GM23338 (cell line): ENCODE results near the gene TPX2. TPM values are rescaled to one million over a fixed set of nuclear protein-coding genes. Genes with fewer than 3 reads are reported as not detected.

Experiments
- ATAC-seq: fragments of 200-7000 bp; cut with Tn5 transposase; 3 replicates; pipeline ENCODE4 v1.9.1; 2020
- DNase-seq: peaks from one replicate; pipeline ENCODE4 v3.0.0-alpha.2; 2015; ENCODE audit warnings: low spot score
- H2AFZ ChIP-seq: fragments of 200-600 bp; sonication (generic); 2 replicates; pipeline ENCODE4 v1.8.0; 2016; ENCODE audit warnings: antibody characterized with exemption, mild to moderate bottlenecking, moderate library complexity
- H3F3A ChIP-seq: fragments of 200-600 bp; sonication (generic); replicated peaks from 2 replicates; pipeline ENCODE4 v1.8.0; 2017; ENCODE audit warnings: antibody characterized with exemption, mixed run types, low read depth
- H3K27ac ChIP-seq: fragments of 200-600 bp; sonication (generic); 2 replicates; pipeline ENCODE4 v1.6.1; 2016; ENCODE audit warnings: low read depth
- H3K27me3 ChIP-seq: fragments of 200-600 bp; sonication (generic); 2 replicates; pipeline ENCODE4 v1.8.0; 2016; ENCODE audit warnings: mild to moderate bottlenecking, mixed run types, moderate library complexity; ENCODE audit not compliant: insufficient read depth
- H3K36me3 ChIP-seq: fragments of 200-600 bp; sonication (generic); 2 replicates; pipeline ENCODE4 v1.8.0; 2016; ENCODE audit warnings: mild to moderate bottlenecking; ENCODE audit not compliant: insufficient read depth
- H3K4me1 ChIP-seq: fragments of 200-600 bp; sonication (generic); 2 replicates; pipeline ENCODE4 v1.8.0; 2016; ENCODE audit warnings: mild to moderate bottlenecking, moderate library complexity; ENCODE audit not compliant: insufficient read depth
- H3K4me2 ChIP-seq: fragments of 200-600 bp; sonication (generic); 2 replicates; pipeline ENCODE4 v1.7.1; 2017; ENCODE audit warnings: mixed run types
- H3K4me3 ChIP-seq: fragments of 200-600 bp; sonication (generic); 2 replicates; pipeline ENCODE4 v1.6.1; 2016; ENCODE audit warnings: mixed run types
- H3K79me2 ChIP-seq: fragments of 200-600 bp; sonication (generic); replicated peaks from 2 replicates; pipeline ENCODE4 v1.8.0; 2017; ENCODE audit warnings: mild to moderate bottlenecking; ENCODE audit not compliant: insufficient read depth
- H3K9me2 ChIP-seq: fragments of 200-600 bp; sonication (generic); 2 replicates; pipeline ENCODE4 v1.8.0; 2017; ENCODE audit not compliant: insufficient read depth
- H4K20me1 ChIP-seq: fragments of 200-600 bp; sonication (generic); replicated peaks from 2 replicates; pipeline ENCODE4 v1.8.0; 2017; ENCODE audit warnings: mild to moderate bottlenecking; ENCODE audit not compliant: insufficient read depth
- H3K27ac Mint-ChIP-seq: 2 replicates; pipeline ENCODE4 v1.8.0; 2020; ENCODE audit warnings: inconsistent platforms, mild to moderate bottlenecking, moderate library complexity, mixed read lengths
- H3K27me3 Mint-ChIP-seq: 3 replicates; pipeline ENCODE4 v1.8.0; 2022; ENCODE audit warnings: low read depth, mild to moderate bottlenecking, moderate library complexity, mixed read lengths, inconsistent platforms; ENCODE audit not compliant: insufficient read depth, poor library complexity
- H3K36me3 Mint-ChIP-seq: 3 replicates; pipeline ENCODE4 v1.8.0; 2021; ENCODE audit warnings: low read depth, mild to moderate bottlenecking, inconsistent platforms, moderate library complexity, mixed read lengths
- H3K4me1 Mint-ChIP-seq: 3 replicates; pipeline ENCODE4 v1.8.0; 2020; ENCODE audit warnings: mild to moderate bottlenecking, inconsistent platforms, mixed read lengths
- H3K4me3 Mint-ChIP-seq: 3 replicates; pipeline ENCODE4 v1.8.0; 2021; ENCODE audit warnings: moderate library complexity, mild to moderate bottlenecking, inconsistent platforms, mixed read lengths
- H3K9me3 Mint-ChIP-seq: 3 replicates; pipeline ENCODE4 v1.8.0; 2020; ENCODE audit warnings: moderate library complexity, mild to moderate bottlenecking, inconsistent platforms, mixed read lengths
- JUNB ChIP-seq: IDR thresholded peaks from one replicate; pipeline ENCODE4 v1.6.1; 2016; ENCODE audit warnings: antibody characterized with exemption; ENCODE audit not compliant: unreplicated experiment
- POLR2AphosphoS5 ChIP-seq: IDR thresholded peaks from 2 replicates; pipeline ENCODE4 v1.6.1; 2016; ENCODE audit warnings: antibody characterized with exemption, low read depth
- STAT1 ChIP-seq: IDR thresholded peaks from one replicate; pipeline ENCODE4 v1.6.1; 2016; ENCODE audit warnings: antibody characterized with exemption; ENCODE audit not compliant: unreplicated experiment
- polyA plus RNA-seq: library from polyadenylated mRNA; unstranded; fragments of >200 nt; fragmentation: Nextera tagmentation; extraction: Ambion mirVana; gene quantifications from 2 replicates; pipeline ENCODE4 v1.2.1, GENCODE V29; 2016
- total RNA-seq: library from RNA; depleted of rRNA; stranded (reverse); fragments of >200 nt; shearing (Covaris generic); gene quantifications from 2 replicates; pipeline ENCODE4 v1.2.3, GENCODE V29; 2014
- TF ChIP-seq, protein P1 (sequence below): fragments of 250-450 bp; sonication (Bioruptor Pico); IDR thresholded peaks from 2 replicates; pipeline ENCODE4 v1.5.0; 2020; ENCODE audit warnings: mild to moderate bottlenecking, moderate library complexity

Gene TPX2
- total and polyA plus RNA-seq, 2 experiments from 2014 or later: 101 to 159 TPM

- TF ChIP-seq, protein P1, sequence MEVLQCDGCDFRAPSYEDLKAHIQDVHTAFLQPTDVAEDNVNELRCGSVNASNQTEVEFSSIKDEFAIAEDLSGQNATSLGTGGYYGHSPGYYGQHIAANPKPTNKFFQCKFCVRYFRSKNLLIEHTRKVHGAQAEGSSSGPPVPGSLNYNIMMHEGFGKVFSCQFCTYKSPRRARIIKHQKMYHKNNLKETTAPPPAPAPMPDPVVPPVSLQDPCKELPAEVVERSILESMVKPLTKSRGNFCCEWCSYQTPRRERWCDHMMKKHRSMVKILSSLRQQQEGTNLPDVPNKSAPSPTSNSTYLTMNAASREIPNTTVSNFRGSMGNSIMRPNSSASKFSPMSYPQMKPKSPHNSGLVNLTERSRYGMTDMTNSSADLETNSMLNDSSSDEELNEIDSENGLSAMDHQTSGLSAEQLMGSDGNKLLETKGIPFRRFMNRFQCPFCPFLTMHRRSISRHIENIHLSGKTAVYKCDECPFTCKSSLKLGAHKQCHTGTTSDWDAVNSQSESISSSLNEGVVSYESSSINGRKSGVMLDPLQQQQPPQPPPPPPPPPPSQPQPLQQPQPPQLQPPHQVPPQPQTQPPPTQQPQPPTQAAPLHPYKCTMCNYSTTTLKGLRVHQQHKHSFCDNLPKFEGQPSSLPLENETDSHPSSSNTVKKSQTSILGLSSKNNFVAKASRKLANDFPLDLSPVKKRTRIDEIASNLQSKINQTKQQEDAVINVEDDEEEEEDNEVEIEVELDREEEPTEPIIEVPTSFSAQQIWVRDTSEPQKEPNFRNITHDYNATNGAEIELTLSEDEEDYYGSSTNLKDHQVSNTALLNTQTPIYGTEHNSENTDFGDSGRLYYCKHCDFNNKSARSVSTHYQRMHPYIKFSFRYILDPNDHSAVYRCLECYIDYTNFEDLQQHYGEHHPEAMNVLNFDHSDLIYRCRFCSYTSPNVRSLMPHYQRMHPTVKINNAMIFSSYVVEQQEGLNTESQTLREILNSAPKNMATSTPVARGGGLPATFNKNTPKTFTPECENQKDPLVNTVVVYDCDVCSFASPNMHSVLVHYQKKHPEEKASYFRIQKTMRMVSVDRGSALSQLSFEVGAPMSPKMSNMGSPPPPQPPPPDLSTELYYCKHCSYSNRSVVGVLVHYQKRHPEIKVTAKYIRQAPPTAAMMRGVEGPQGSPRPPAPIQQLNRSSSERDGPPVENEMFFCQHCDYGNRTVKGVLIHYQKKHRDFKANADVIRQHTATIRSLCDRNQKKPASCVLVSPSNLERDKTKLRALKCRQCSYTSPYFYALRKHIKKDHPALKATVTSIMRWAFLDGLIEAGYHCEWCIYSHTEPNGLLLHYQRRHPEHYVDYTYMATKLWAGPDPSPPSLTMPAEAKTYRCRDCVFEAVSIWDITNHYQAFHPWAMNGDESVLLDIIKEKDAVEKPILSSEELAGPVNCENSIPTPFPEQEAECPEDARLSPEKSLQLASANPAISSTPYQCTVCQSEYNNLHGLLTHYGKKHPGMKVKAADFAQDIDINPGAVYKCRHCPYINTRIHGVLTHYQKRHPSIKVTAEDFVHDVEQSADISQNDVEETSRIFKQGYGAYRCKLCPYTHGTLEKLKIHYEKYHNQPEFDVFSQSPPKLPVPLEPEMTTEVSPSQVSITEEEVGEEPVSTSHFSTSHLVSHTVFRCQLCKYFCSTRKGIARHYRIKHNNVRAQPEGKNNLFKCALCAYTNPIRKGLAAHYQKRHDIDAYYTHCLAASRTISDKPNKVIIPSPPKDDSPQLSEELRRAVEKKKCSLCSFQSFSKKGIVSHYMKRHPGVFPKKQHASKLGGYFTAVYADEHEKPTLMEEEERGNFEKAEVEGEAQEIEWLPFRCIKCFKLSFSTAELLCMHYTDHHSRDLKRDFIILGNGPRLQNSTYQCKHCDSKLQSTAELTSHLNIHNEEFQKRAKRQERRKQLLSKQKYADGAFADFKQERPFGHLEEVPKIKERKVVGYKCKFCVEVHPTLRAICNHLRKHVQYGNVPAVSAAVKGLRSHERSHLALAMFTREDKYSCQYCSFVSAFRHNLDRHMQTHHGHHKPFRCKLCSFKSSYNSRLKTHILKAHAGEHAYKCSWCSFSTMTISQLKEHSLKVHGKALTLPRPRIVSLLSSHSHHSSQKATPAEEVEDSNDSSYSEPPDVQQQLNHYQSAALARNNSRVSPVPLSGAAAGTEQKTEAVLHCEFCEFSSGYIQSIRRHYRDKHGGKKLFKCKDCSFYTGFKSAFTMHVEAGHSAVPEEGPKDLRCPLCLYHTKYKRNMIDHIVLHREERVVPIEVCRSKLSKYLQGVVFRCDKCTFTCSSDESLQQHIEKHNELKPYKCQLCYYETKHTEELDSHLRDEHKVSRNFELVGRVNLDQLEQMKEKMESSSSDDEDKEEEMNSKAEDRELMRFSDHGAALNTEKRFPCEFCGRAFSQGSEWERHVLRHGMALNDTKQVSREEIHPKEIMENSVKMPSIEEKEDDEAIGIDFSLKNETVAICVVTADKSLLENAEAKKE (CRISPR knock-in tag): no peak
These were observed 100.8 kb downstream of the TPX2 start (continued) for GRCh38 chr20:31839782-31840487.

- no peak overlapping the region; the same call in 2 of the 3 replicates for H3K4me3 Mint-ChIP-seq
- H2AFZ ChIP-seq: peak overlapping the region; percentile 80
- no peak overlapping the region for H3K27ac Mint-ChIP-seq
- H3K4me1 Mint-ChIP-seq: peaks cover 27% of the 10 kb centered on the region
- no peaks in the 10 kb centered on the region for H3K79me2 ChIP-seq
- no peaks in the 10 kb centered on the region for H4K20me1 ChIP-seq
- no peaks in the 10 kb centered on the region for H3K36me3 Mint-ChIP-seq
- 0 out of 2 replicates have a peak, but pooled peaks cover 2% of the 10 kb centered on the region for H3F3A ChIP-seq
- peak; percentile 7; the same call in 1 of the 3 replicates for ATAC-seq
- no peaks in the 10 kb centered on the region for H3K36me3 ChIP-seq
- peaks cover 21% of the 10 kb centered on the region; the same call in 1 of the 2 replicates for H3K4me1 ChIP-seq
- no peak for DNase-seq
- H3K27ac ChIP-seq: no peak overlapping the region
- 0 out of 2 replicates have a peak, but pooled peaks cover 5% of the 10 kb centered on the region for H3K9me2 ChIP-seq
- 0 out of 2 replicates have a peak overlapping the region, but pooled peaks have one; percentile 20 for H3K4me2 ChIP-seq
- peaks cover 4% of the 10 kb centered on the region for H3K27me3 Mint-ChIP-seq
- H3K9me3 Mint-ChIP-seq: peaks cover 15% of the 10 kb centered on the region; the same call in 2 of the 3 replicates
- H3K27me3 ChIP-seq: no peaks in the 10 kb centered on the region
- H3K4me3 ChIP-seq: no peak overlapping the region
- no peak for TF ChIP-seq JUNB
- no peak for TF ChIP-seq STAT1
- TF ChIP-seq POLR2AphosphoS5: no peak
- TF ChIP-seq, protein P1 (CRISPR knock-in tag): no peak
These were observed 102.1 kb downstream of the TPX2 start for GRCh38 chr20:31840906-31841816.
